ENCODE data around the gene PRKN. TPM values are rescaled to one million over a fixed set of nuclear protein-coding genes. Genes with fewer than 3 reads are reported as not detected.

PRKN gene
- total and polyA plus RNA-seq, 2 experiments from 2014 or later = 0.10 to 0.84 TPM

DNA sequence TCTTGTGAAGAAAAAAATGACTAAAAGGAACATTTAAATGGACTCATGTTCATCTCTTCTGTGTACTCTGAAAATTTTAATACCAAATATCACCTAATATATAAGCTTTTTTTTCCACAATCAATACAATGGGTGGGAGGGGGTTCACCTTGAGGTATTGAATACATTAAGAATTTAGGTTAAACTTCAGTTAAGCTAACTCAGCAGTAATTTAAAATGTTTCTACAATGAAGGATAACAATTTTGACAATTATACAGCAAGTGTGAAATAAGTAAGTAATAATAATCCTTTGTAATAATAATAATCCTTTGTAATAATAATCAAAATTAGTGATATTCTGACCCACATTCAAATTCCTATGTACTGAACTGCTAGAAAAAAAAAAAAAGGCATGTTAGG, 136.0 kb downstream of the PRKN start (continued):
- TF ChIP-seq, protein P1, sequence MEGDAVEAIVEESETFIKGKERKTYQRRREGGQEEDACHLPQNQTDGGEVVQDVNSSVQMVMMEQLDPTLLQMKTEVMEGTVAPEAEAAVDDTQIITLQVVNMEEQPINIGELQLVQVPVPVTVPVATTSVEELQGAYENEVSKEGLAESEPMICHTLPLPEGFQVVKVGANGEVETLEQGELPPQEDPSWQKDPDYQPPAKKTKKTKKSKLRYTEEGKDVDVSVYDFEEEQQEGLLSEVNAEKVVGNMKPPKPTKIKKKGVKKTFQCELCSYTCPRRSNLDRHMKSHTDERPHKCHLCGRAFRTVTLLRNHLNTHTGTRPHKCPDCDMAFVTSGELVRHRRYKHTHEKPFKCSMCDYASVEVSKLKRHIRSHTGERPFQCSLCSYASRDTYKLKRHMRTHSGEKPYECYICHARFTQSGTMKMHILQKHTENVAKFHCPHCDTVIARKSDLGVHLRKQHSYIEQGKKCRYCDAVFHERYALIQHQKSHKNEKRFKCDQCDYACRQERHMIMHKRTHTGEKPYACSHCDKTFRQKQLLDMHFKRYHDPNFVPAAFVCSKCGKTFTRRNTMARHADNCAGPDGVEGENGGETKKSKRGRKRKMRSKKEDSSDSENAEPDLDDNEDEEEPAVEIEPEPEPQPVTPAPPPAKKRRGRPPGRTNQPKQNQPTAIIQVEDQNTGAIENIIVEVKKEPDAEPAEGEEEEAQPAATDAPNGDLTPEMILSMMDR (conservative IDR thresholded peaks at IDR 0.05; ENCODE audit: low read depth in 2 of 2) = no peak
- no peak for TF ChIP-seq EZH2 (IDR thresholded peaks at IDR 0.05; ENCODE audit: low read depth, unreplicated experiment)
- TF ChIP-seq ZNF114 (CRISPR knock-in tag; IDR thresholded peaks at IDR 0.05) = no peak
- no peak for TF ChIP-seq EZH2phosphoT487 (IDR thresholded peaks at IDR 0.05; ENCODE audit: unreplicated experiment)
- no peak for TF ChIP-seq CREB1 (CRISPR knock-in tag; IDR thresholded peaks at IDR 0.05; ENCODE audit: low read depth)
- TF ChIP-seq, protein P2, sequence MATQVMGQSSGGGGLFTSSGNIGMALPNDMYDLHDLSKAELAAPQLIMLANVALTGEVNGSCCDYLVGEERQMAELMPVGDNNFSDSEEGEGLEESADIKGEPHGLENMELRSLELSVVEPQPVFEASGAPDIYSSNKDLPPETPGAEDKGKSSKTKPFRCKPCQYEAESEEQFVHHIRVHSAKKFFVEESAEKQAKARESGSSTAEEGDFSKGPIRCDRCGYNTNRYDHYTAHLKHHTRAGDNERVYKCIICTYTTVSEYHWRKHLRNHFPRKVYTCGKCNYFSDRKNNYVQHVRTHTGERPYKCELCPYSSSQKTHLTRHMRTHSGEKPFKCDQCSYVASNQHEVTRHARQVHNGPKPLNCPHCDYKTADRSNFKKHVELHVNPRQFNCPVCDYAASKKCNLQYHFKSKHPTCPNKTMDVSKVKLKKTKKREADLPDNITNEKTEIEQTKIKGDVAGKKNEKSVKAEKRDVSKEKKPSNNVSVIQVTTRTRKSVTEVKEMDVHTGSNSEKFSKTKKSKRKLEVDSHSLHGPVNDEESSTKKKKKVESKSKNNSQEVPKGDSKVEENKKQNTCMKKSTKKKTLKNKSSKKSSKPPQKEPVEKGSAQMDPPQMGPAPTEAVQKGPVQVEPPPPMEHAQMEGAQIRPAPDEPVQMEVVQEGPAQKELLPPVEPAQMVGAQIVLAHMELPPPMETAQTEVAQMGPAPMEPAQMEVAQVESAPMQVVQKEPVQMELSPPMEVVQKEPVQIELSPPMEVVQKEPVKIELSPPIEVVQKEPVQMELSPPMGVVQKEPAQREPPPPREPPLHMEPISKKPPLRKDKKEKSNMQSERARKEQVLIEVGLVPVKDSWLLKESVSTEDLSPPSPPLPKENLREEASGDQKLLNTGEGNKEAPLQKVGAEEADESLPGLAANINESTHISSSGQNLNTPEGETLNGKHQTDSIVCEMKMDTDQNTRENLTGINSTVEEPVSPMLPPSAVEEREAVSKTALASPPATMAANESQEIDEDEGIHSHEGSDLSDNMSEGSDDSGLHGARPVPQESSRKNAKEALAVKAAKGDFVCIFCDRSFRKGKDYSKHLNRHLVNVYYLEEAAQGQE (IDR thresholded peaks at IDR 0.05; ENCODE audit: unreplicated experiment) = no peak

DNA sequence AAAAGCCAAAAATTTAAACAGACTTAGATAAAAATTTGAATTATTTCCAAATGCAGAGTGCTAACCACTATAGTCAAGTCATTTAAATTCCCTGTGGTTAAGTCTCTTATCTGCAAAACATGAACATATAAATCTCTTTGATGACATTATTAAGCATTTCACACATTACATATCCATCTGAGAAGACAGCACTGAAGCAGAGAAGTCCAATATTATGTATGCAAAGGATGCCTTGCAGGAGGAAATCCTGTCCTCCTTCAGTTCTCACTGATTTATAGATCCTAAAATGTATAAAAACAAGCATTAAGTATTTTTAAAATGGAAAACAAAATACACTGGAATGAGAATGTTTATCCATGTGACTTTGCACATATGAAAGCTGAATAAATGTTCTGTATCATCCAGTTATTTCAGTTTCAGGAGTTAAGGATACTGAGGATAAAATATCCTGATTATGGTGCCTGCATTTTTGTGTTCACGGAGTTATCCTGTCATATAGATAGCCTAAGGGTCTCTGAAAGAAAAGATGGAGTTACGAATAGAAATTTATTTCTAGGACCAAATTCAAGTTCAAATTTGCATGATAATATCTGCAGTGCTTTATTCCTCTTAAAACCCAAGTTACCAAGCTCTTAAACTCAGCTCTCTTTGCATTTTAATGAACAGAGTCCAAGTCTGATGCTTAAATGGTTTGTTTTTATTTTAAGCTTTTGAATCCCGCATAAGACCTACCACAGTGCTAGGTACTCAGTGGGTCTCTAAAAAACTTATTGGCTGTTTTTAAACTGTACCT, 145.4 kb downstream of the PRKN start:
- ATAC-seq = no peak
- H3K27me3 Mint-ChIP-seq (ENCODE audit: insufficient read depth, low read depth, poor library complexity) = peaks cover 3% of the 10 kb centered on the region
- TF ChIP-seq, protein P1 (conservative IDR thresholded peaks at IDR 0.05; ENCODE audit: low read depth in 2 of 2) = no peak
- TF ChIP-seq POLR2AphosphoS5 (IDR thresholded peaks at IDR 0.05; ENCODE audit: low read depth) = no peak
- TF ChIP-seq, protein P2 (IDR thresholded peaks at IDR 0.05; ENCODE audit: unreplicated experiment) = no peak
- no peak for TF ChIP-seq EZH2 (IDR thresholded peaks at IDR 0.05; ENCODE audit: low read depth, unreplicated experiment)

More for the DNA sequence above, 145.4 kb downstream of the PRKN start:
- no peaks in the 10 kb centered on the region for H3K27me3 ChIP-seq (ENCODE audit: insufficient read depth)
- Mint-ChIP-seq H3K9me3 (no peaks in the 10 kb centered on the region), H3K27ac (no peak overlapping the region), H3K36me3 (ENCODE audit: low read depth) (no peaks in the 10 kb centered on the region), H3K4me3 (no peak overlapping the region), H3K4me1 (peaks cover 6% of the 10 kb centered on the region; the same call in 2 of the 3 replicates)
- H3K4me2 ChIP-seq = no peak overlapping the region
- DNase-seq (ENCODE audit: low spot score) = no peak
- no peaks in the 10 kb centered on the region for H3K9me2 ChIP-seq (ENCODE audit: insufficient read depth)
- no peak overlapping the region for H3K27ac ChIP-seq (ENCODE audit: low read depth)
- H3K4me1 ChIP-seq (ENCODE audit: insufficient read depth) = peaks cover 11% of the 10 kb centered on the region
- no peaks in the 10 kb centered on the region for H3K36me3 ChIP-seq (ENCODE audit: insufficient read depth)
- no peaks in the 10 kb centered on the region for H3K79me2 ChIP-seq (replicated peaks; ENCODE audit: insufficient read depth)
- H4K20me1 ChIP-seq (replicated peaks; ENCODE audit: insufficient read depth) = no peaks in the 10 kb centered on the region
- no peak overlapping the region for H2AFZ ChIP-seq
- H3F3A ChIP-seq (replicated peaks; ENCODE audit: low read depth) = no peaks in the 10 kb centered on the region
- no peak overlapping the region for H3K4me3 ChIP-seq

Data from GM23338 (cell line).